ENCODE data around the gene FAM20C.
"Not testable (repeated sequence)": the region's sequence is repeated elsewhere in the genome, so short reads cannot be mapped to it uniquely, and the experiment has no call there.

Gene FAM20C

GRCh38 chr7:174716-175115 lies 17.7 kb upstream of the FAM20C start:
- no peak for DNase-seq

- no peak for DNase-seq
These were observed 16.4 kb upstream of the FAM20C start for GRCh38 chr7:175955-176354.

GRCh38 chr7:176381-176780 lies 16.0 kb upstream of the FAM20C start:
- DNase-seq = no peak

- no peak for DNase-seq
These were observed 15.4 kb upstream of the FAM20C start for GRCh38 chr7:176786-177459.

GRCh38 chr7:178444-178843 lies 13.9 kb upstream of the FAM20C start:
- DNase-seq = no peak

- DNase-seq = no peak
These were observed 13.1 kb upstream of the FAM20C start for GRCh38 chr7:179209-179681.

GRCh38 chr7:179948-180694 lies 12.2 kb upstream of the FAM20C start:
- DNase-seq = no peak

- DNase-seq = no peak
These were observed 10.6 kb upstream of the FAM20C start for GRCh38 chr7:181738-182137.

GRCh38 chr7:182502-182901 lies 9.9 kb upstream of the FAM20C start:
- not testable (repeated sequence) for DNase-seq

- no peak for DNase-seq
These were observed 8.7 kb upstream of the FAM20C start for GRCh38 chr7:183496-184292.

- DNase-seq = no peak
These were observed 7.8 kb upstream of the FAM20C start for GRCh38 chr7:184294-185264.

GRCh38 chr7:186516-187113 lies 5.8 kb upstream of the FAM20C start:
- no peak for DNase-seq

GRCh38 chr7:187227-187927 lies 5.0 kb upstream of the FAM20C start:
- no peak for DNase-seq

GRCh38 chr7:188174-188573 lies 4.2 kb upstream of the FAM20C start:
- DNase-seq = no peak

- DNase-seq = no peak
These were observed 3.5 kb upstream of the FAM20C start for GRCh38 chr7:188727-189500.

- DNase-seq = no peak
These were observed 2.7 kb upstream of the FAM20C start for GRCh38 chr7:189719-190118.

- no peak for DNase-seq
These were observed 2.2 kb upstream of the FAM20C start for GRCh38 chr7:190196-190595.

- no peak for DNase-seq
These were observed 1.0 kb upstream of the FAM20C start for GRCh38 chr7:191105-191980.

- DNase-seq = no peak
These were observed 520 bp downstream of the FAM20C start for GRCh38 chr7:192701-193480.

Measured in central memory CD4-positive, alpha-beta T cell (primary cell).